Body of pancreas (tissue), 4 donors: Measurements from ENCODE around the gene NRCAM. TPM values are rescaled to one million over a fixed set of nuclear protein-coding genes. Genes with fewer than 3 reads are reported as not detected.
"Not testable (repeated sequence)": the region's sequence is repeated elsewhere in the genome, so short reads cannot be mapped to it uniquely, and the experiment has no call there.

Experiments
- ATAC-seq: fragments of 150-250 bp; one replicate; pipeline ENCODE4 v1.9.1; 2016
- DNase-seq, 4 donors: peaks; one replicate each; pipeline ENCODE4 v3.0.0-alpha.2; 2019
- H3K27ac ChIP-seq, 4 donors: fragments of 200-600 bp; sonication (generic); 1 replicate in 3 of 4; 2 replicates in 1 of 4; pipeline versions ENCODE4 v1.5.1 to v1.6.1; 2016 to 2019; ENCODE audit warnings: mild to moderate bottlenecking in 1 of 4, mixed read lengths in 1 of 4, moderate library complexity in 1 of 4
- H3K27me3 ChIP-seq, 2 donors: fragments of 200-600 bp; sonication (generic); one replicate each; pipeline ENCODE4 v1.6.0; 2016; ENCODE audit warnings: mild to moderate bottlenecking in 1 of 2
- H3K36me3 ChIP-seq, 2 donors: fragments of 200-600 bp; sonication (generic); replicated peaks in 1 of 2; 2 replicates each; pipeline ENCODE4 v1.5.1; 2016; ENCODE audit warnings: low read depth in 2 of 2; ENCODE audit not compliant: insufficient read depth in 1 of 2
- H3K4me1 ChIP-seq: fragments of 200-600 bp; sonication (generic); one replicate; pipeline ENCODE4 v1.6.0; 2016
- H3K4me3 ChIP-seq, 2 donors: fragments of 200-600 bp; sonication (generic); 1 replicate in 1 of 2; 2 replicates in 1 of 2; pipeline ENCODE4 v1.5.1; 2016 to 2019
- H3K9me3 ChIP-seq, 3 donors: fragments of 200-600 bp; sonication (generic); 1 replicate in 2 of 3; 2 replicates in 1 of 3; pipeline ENCODE4 v1.5.1; 2016
- CTCF ChIP-seq, 7 experiments: fragments of 450-650 bp in 4 of 7; fragments of 200-600 bp in 3 of 7; sonication (generic) in 3 of 7; IDR thresholded peaks; one replicate each; pipeline ENCODE4 v1.5.1; 2016 to 2019; ENCODE audit warnings: antibody characterized with exemption in 7 of 7
- POLR2A ChIP-seq, 3 donors: fragments of 450-650 bp; IDR thresholded peaks; one replicate each; pipeline ENCODE4 v1.6.1; 2016; ENCODE audit warnings: antibody characterized with exemption in 3 of 3, mild to moderate bottlenecking in 2 of 3
- WGBS, 2 donors: methylation state at CpG; one replicate each; pipeline ENCODE4 v1.1.5; 2017; 5-methylcytosine and 5-hydroxymethylcytosine counted together
- intact Hi-C: fragments of 100-400 bp; cut with DNase I; formaldehyde crosslinking; loops from one replicate; pipeline ENCODE4 v1.15.1; 2023
- total RNA-seq, 2 donors: library from RNA; depleted of rRNA; stranded (reverse); fragments of >200 nt; gene quantifications; one replicate each; pipeline ENCODE4 v1.1.0, GENCODE V29; 2016

The NRCAM gene
- total RNA-seq, 2 donors from 2014 or later = 39.4 to 49.8 TPM

GRCh38 chr7:108347616-108348015 lies 108.6 kb downstream of the NRCAM start:
- no peak for ATAC-seq

DNA sequence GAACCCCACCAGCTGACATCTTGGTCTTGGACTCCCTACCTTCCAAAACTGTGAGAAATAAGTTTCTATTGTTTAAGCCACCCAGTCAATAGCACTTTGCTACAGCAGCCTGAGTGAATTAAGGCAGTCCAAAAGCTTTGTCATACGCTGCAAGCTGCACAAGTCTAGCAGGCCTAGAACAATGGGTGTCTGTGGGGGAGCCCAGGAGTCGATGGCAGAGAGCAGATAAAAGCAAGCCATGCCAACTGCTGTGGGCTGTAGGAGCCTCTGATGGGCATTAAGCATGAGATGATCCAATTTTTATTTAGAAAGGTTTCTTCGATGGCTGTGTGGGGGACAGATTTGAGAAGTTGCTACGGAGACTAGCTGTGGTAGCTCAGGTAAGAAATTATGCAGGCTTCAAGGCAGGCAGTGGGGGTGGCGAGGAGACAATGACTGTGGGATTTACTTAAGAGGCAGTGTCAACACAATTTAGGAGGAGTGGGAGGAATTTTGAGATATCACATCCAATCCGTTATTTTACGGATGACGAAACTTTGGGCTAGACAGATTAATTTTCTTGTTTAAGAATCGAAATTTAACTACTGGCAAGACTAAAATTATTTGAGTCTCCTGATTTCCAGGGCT lies 110.4 kb downstream of the NRCAM start:
- WGBS, 2 donors = 66 to 85% methylated on average over 9 of the region's 9 CpGs
- intact Hi-C loops = no loop called here
- no peak for DNase-seq
- no peak for TF ChIP-seq POLR2A (IDR thresholded peaks at IDR 0.05)
- TF ChIP-seq CTCF (IDR thresholded peaks at IDR 0.05) = no peak
- Histone ChIP-seq H3K9me3 (no peaks in the 10 kb centered on the region), H3K36me3 (no peaks in the 10 kb centered on the region), H3K4me3 (no peak overlapping the region), H3K4me1 (peaks cover 70% of the 10 kb centered on the region), H3K27ac (peak overlapping the region in 2 of 4 donors; percentile 13 to 32), H3K27me3 (no peaks in the 10 kb centered on the region)
- ATAC-seq = no peak

More at GRCh38 chr7:108347616-108348015, 108.6 kb downstream of the NRCAM start:
- TF ChIP-seq CTCF (IDR thresholded peaks at IDR 0.05) = no peak
- TF ChIP-seq POLR2A (IDR thresholded peaks at IDR 0.05) = no peak
- DNase-seq = no peak
- Histone ChIP-seq H3K27ac (no peak overlapping the region), H3K9me3 (no peaks in the 10 kb centered on the region), H3K4me3 (no peak overlapping the region), H3K4me1 (peaks cover 70% of the 10 kb centered on the region), H3K36me3 (no peaks in the 10 kb centered on the region), H3K27me3 (no peaks in the 10 kb centered on the region)
- WGBS, 2 donors = 64 to 73% methylated on average over 2 of the region's 2 CpGs
- intact Hi-C loops = no loop called here

DNA sequence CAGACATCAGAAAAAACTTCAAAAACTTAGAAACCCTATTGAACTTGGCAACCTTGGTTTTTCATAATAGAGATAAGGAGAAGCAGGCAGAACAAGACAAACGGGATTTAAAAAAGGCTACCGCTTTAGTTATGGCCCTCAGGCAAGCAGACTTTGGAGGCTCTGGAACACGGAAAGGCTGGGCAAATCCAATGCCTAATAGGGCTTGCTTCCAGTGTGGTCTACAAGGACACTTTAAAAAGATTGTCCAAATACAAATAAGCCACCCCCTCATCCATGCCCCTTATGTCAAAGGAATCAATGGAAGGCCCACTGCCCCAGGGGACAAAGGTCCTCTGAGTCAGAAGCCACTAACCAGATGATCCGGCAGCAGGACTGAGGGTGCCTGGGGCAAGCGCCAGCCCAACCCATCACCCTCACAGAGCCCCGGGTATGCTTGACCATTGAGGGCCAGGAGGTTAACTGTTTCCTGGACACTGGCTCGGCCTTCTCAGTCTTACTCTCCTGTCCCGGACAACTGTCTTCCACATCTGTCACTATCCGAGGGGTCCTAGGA lies 115.3 kb downstream of the NRCAM start:
- TF ChIP-seq POLR2A (IDR thresholded peaks at IDR 0.05) (no peak), CTCF (IDR thresholded peaks at IDR 0.05) (no peak)
- Histone ChIP-seq H3K4me1 (peaks cover 91% of the 10 kb centered on the region), H3K4me3 (no peak overlapping the region), H3K9me3 (no peaks in the 10 kb centered on the region), H3K27ac (peak overlapping the region; percentile 65 to 87 (median 84)), H3K36me3 (no peaks in the 10 kb centered on the region), H3K27me3 (no peaks in the 10 kb centered on the region)
- peak; percentile 100 for ATAC-seq
- peak; percentile 73 to 89 (median 80) for DNase-seq
- 23 to 38% methylated on average over 7 to 9 of the region's 9 CpGs for WGBS, 2 donors
- intact Hi-C loops = no loop called here

DNA sequence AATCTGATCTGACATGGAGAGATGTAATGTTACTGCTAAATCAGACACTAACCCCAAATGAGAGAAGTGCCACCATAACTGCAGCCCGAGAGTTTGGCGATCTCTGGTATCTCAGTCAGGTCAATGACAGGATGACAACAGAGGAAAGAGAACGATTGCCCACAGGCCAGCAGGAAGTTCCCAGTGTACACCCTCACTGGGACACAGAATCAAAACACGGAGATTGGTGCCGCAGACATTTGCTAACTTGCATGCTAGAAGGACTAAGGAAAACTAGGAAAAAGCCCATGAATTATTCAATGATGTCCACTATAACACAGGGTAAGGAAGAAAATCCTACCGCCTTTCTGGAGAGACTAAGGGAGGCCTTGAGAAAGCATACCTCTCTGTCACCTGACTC lies 115.8 kb downstream of the NRCAM start:
- H3K36me3 ChIP-seq, intact Hi-C loops, H3K9me3 ChIP-seq, H3K27me3 ChIP-seq, H3K4me3 ChIP-seq: not testable (repeated sequence)
- H3K4me1 ChIP-seq = peaks cover 91% of the 10 kb centered on the region
- peak; percentile 28 to 55 (median 44) for DNase-seq
- peak; percentile 30 for ATAC-seq
- H3K27ac ChIP-seq = peak overlapping the region; percentile 65 to 86 (median 74)
- WGBS, 2 donors = 26 to 43% methylated on average over 6 of the region's 6 CpGs

DNA sequence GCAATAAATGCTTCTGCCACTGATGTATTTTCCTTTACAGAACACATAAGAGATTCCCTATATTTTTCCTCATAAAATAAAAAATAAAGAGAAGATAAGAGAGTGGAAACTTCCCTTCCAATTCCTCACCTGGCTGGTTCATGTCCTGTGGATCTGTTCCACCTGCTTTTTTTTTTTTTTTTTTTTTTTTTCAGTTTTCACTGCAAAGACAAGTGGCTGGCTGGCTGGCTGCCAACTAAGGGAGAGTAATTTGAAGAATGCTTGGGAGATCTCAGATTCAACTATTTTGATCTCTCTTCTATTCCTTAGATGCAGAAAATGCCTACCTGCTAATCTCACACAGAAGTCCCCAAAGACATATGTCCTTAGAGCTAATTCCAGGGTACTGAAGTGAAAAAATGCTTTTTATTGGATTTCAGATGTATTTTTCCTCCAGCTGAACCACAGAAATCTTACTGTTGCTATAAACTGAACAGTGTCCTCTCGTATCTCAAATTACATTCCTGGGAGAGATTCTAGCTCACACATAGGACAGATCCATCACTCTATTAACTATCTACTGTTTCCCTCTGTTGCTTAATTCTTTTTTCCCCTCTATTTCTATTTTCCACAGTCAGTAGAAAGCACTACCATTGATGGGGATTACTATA lies 120.8 kb downstream of the NRCAM start:
- H3K9me3 ChIP-seq = no peaks in the 10 kb centered on the region
- no peaks in the 10 kb centered on the region for H3K36me3 ChIP-seq
- 4 to 21% methylated on average over 1 of the region's 1 CpG for WGBS, 2 donors
- ATAC-seq (no peak), DNase-seq (peak; percentile 51 to 78 (median 58))
- no peaks in the 10 kb centered on the region for H3K27me3 ChIP-seq
- intact Hi-C loops = no loop called here
- H3K4me1 ChIP-seq = peaks cover 65% of the 10 kb centered on the region
- H3K4me3 ChIP-seq = no peak overlapping the region
- no peak for TF ChIP-seq POLR2A (IDR thresholded peaks at IDR 0.05)
- TF ChIP-seq CTCF (IDR thresholded peaks at IDR 0.05) = no peak
- peak overlapping the region in 1 of 4 donors; percentile 10 for H3K27ac ChIP-seq
